Fibroblast of mammary gland (primary cell): ENCODE results near the gene BRINP3.
A peak's percentile ranks its signal among the peaks of the same experiment; 100 is the strongest.

Experiments
- DNase-seq: peaks from one replicate; pipeline ENCODE4 v3.0.0-alpha.2; 2010; ENCODE audit warnings: low read depth
- H3K4me3 ChIP-seq: 2 replicates; pipeline ENCODE4 v1.5.1; 2011; ENCODE audit warnings: low read depth, mild to moderate bottlenecking, low read length, moderate library complexity; ENCODE audit not compliant: control insufficient read depth
- CTCF ChIP-seq: conservative IDR thresholded peaks from 2 replicates; pipeline ENCODE4 v1.5.1; 2011; ENCODE audit warnings: low read depth, low read length, inconsistent platforms; ENCODE audit not compliant: control insufficient read depth, insufficient read depth

BRINP3 gene

DNA sequence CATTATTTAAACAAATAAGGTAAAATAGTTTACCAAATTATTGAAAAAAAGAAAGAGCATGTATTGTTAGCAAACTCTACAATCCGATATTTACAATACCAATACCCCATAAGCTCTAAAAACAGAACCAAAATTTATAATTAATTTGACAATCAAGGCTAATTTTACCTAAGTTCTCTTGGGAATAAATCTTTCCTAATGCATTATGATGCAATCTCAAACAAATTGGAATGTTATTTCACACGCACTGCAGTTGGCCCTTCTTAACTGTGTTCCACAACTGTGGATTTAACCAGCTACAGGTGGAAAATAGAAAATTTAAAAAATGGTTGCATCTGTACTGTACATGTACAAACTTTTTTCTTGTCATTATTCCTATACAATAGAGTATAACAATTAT is 300.1 kb downstream of the BRINP3 start:
- no peak for TF ChIP-seq CTCF
- no peak for DNase-seq
- no peak overlapping the region for H3K4me3 ChIP-seq

- TF ChIP-seq CTCF, result no peak
- DNase-seq, result peak; percentile 1
- H3K4me3 ChIP-seq, result no peak overlapping the region
Observed at GRCh38 chr1:190176776-190177175, 300.9 kb downstream of the BRINP3 start.

- no peak overlapping the region for H3K4me3 ChIP-seq
- no peak for TF ChIP-seq CTCF
- no peak for DNase-seq
Observed at GRCh38 chr1:190175320-190175719, 302.3 kb downstream of the BRINP3 start.

DNA sequence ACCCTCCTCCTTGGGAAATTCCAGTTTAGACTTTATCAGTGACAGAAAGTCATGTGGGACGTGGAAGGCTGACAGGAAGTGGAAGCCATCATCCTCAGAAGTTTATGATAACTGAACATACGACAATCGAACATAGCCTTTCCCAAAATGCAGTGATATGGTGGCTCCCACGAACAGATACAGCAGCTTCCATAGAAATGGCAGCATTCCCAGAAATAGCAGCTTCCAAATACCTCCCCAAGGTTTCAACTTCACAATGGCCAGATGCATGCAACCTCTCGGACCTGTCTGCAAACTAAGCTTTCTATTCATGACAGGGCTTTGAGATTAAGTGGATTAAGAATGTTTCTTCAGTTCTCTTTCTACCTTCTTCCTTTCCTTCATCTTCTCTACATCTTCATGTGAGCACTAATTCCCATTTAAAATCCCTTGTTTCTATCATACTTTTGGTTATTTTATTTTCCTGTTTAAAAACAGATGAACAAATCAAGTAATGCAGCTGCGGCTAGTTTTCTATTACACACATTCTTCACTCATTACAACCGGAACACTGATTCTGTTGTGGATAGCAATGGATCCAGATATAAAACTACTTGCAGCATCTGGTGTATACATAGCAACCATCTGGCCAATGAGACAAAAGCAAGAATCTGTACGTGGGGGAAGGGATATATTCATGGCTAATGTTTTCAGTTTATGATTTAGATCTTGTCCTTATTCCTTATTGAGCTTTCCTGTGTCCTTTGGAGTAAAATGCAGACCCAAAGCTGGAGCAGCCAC is 304.8 kb downstream of the BRINP3 start:
- no peak for TF ChIP-seq CTCF
- no peak overlapping the region for H3K4me3 ChIP-seq
- no peak for DNase-seq

DNA sequence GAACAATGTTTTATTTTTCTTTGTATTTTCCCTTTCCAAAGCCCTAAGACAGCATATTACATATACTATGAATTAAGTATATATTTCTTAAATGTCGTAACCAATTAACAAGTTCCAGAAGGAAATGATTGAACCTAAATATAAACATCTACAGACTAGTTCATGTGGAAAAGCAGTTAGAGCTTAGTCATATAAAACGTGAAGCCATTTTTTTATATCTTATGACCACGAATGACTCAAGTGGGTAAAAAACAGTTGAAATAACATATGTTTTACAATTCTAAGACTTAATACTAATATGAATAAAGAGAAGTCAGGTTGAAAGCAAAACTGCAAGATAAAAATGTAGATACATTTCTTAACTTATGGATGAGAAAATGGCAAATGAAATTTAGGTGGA is 307.3 kb downstream of the BRINP3 start:
- TF ChIP-seq CTCF, result no peak
- H3K4me3 ChIP-seq, result no peak overlapping the region
- peak; percentile 3 for DNase-seq

- H3K4me3 ChIP-seq, result no peak overlapping the region
- DNase-seq, result peak; percentile 1
- no peak for TF ChIP-seq CTCF
Observed at GRCh38 chr1:190169311-190170067, 308.2 kb downstream of the BRINP3 start.
